ENCODE measurements around the gene KCND3.
A peak's percentile ranks its signal among the peaks of the same experiment; 100 is the strongest.
"Not testable (repeated sequence)": the region's sequence is repeated elsewhere in the genome, so short reads cannot be mapped to it uniquely, and the experiment has no call there.

The KCND3 gene

GRCh38 chr1:111803951-111804350, 185.5 kb downstream of the KCND3 start:
- H3K36me3 ChIP-seq, result no peaks in the 10 kb centered on the region
- no peaks in the 10 kb centered on the region for H3K4me1 ChIP-seq
- no peak overlapping the region for H3K4me3 ChIP-seq
- no peak for DNase-seq
- no peak overlapping the region for H3K27ac ChIP-seq
- intact Hi-C loops (cut with DNase I; ENCODE audit: low total_unique reads), result no loop called here
- TF ChIP-seq CTCF (IDR thresholded peaks at IDR 0.05), result no peak
- no peaks in the 10 kb centered on the region for H3K9me3 ChIP-seq
- no peaks in the 10 kb centered on the region for H3K27me3 ChIP-seq

GRCh38 chr1:111802984-111803383, 186.5 kb downstream of the KCND3 start:
- intact Hi-C loops (cut with DNase I; ENCODE audit: low total_unique reads), result no loop called here
- DNase-seq, result no peak
- Histone ChIP-seq H3K4me1 (no peaks in the 10 kb centered on the region), H3K4me3 (no peak overlapping the region), H3K9me3 (no peaks in the 10 kb centered on the region), H3K27me3 (no peaks in the 10 kb centered on the region), H3K36me3 (no peaks in the 10 kb centered on the region), H3K27ac (no peak overlapping the region)
- TF ChIP-seq CTCF (IDR thresholded peaks at IDR 0.05), result no peak

DNA sequence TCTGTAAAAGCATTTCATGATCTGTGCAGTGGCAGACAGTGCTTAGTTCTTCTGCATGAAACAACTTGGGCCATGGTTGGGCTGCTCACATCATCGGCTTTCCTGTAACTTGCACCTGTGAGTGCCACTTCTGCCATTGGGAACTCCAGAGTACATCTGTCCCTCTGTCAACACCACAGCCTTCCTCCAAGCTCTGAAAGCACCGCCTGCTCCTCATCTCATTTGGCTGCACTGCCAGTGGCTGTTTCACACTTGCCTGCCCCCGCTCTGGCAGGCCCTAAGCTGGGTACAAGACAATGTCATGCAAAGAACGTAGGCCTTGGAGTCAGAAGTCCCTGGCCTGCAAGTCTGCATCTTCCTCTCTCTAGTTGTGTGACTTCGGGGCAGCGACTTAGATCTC, 187.4 kb downstream of the KCND3 start:
- no peak for DNase-seq
- no peaks in the 10 kb centered on the region for H3K4me1 ChIP-seq
- H3K36me3 ChIP-seq, result no peaks in the 10 kb centered on the region
- TF ChIP-seq CTCF (IDR thresholded peaks at IDR 0.05), result no peak
- intact Hi-C loops (cut with DNase I; ENCODE audit: low total_unique reads), result no loop called here
- no peaks in the 10 kb centered on the region for H3K9me3 ChIP-seq
- H3K4me3 ChIP-seq, result no peak overlapping the region
- no peaks in the 10 kb centered on the region for H3K27me3 ChIP-seq
- H3K27ac ChIP-seq, result no peak overlapping the region

DNA sequence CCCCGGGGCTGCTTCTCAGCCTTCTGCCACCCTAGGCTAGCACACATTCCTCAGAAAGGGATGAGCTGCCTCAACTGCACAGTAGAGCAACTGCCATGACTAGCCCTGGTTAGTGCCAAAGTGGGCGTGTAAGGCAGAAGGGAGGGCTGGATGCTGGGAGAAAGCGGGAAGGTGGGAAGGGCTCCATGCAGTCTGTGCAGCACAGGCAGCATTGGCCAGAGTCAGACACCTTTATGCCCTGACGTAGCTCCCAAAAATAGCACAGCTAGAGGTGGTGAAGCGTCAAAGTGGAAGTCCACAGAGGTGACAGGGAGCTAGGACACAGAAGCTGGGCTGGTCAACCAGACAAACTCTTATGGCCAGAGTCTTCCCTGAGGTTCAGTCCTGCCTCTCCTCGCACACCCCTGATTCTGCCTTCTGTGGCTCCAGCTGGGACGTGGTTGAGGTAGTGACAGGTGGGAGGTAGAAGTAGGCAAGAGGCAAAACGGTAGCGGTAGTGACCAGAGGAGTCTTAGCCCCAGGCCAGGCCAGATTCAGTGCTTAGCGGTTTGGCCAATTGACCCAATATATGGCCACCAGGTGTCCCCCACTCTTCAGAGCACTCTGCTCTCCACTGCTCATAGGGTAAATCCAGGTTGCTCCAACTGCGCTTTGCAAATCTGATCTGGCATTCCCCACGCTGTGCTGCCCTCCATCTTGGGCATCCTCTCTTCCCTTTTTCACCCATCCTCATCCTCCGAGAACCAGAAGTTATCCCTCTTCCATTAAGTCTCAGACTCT, 188.2 kb downstream of the KCND3 start:
- no peak for DNase-seq
- Histone ChIP-seq H3K27me3 (no peaks in the 10 kb centered on the region), H3K27ac (no peak overlapping the region), H3K36me3 (no peaks in the 10 kb centered on the region), H3K9me3 (no peaks in the 10 kb centered on the region), H3K4me1 (no peaks in the 10 kb centered on the region), H3K4me3 (no peak overlapping the region)
- intact Hi-C loops (cut with DNase I; ENCODE audit: low total_unique reads), result no loop called here
- peak; percentile 29 to 36 for TF ChIP-seq CTCF (IDR thresholded peaks at IDR 0.05)

GRCh38 chr1:111799722-111800121, 189.7 kb downstream of the KCND3 start:
- intact Hi-C loops (cut with DNase I; ENCODE audit: low total_unique reads), result loop anchor here (10.0 kb wide), 1 partner anchor 195 kb away; no protein-coding TSS in a partner anchor
- H3K4me3 ChIP-seq, result not testable (repeated sequence)

DNA sequence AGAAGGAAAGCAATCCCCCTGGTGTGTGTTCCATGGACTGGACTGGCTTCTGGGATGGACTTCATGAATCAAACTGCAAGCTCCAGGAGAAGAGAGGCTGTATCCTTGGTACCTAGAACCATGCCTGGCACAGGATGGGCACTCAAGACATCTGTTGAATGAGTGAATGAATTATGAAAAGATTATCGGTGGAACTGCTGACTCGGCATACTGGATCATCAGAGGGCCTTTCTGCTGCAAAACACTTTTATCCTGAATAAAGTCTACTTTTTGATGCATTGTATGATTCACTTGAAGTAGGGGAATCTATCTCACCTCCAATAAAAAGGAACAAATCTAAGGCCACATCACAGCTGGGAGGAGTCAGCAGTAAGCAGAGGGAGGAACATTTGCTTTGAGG, 190.9 kb downstream of the KCND3 start:
- no peaks in the 10 kb centered on the region for H3K27me3 ChIP-seq
- H3K9me3 ChIP-seq, result no peaks in the 10 kb centered on the region
- no peak for TF ChIP-seq CTCF (IDR thresholded peaks at IDR 0.05)
- intact Hi-C loops (cut with DNase I; ENCODE audit: low total_unique reads), result loop anchor here (10.0 kb wide), 1 partner anchor 196 kb away; no protein-coding TSS in a partner anchor
- H3K4me3 ChIP-seq, result no peak overlapping the region
- DNase-seq, result no peak
- H3K4me1 ChIP-seq, result no peaks in the 10 kb centered on the region
- H3K36me3 ChIP-seq, result no peaks in the 10 kb centered on the region
- no peak overlapping the region for H3K27ac ChIP-seq

More at GRCh38 chr1:111799722-111800121, 189.7 kb downstream of the KCND3 start:
- not testable (repeated sequence) for H3K27me3 ChIP-seq, H3K9me3 ChIP-seq, H3K36me3 ChIP-seq, H3K4me1 ChIP-seq, H3K27ac ChIP-seq, DNase-seq
